Stimulated activated naive B cell treated with anti-CD40 and anti-IgM and Interleukin-4, amounts not matched to agents 10 μg/mL and 1 μg/mL and 100 μg/mL, for 72 hours (primary cell): ENCODE measurements around the gene ADAP2.
"Not testable (repeated sequence)": the region's sequence is repeated elsewhere in the genome, so short reads cannot be mapped to it uniquely, and the experiment has no call there.

Source experiments
- ATAC-seq, 2 donors: fragments of 150-1000 bp; cut with Tn5 transposase; replicated peaks; 2 replicates each; pipeline ENCODE4 v1.10.0; 2021; ENCODE audit warnings: moderate library complexity in 1 of 2
- DNase-seq: peaks from one replicate; pipeline ENCODE4 v3.0.0; 2021
- H3K27ac Mint-ChIP-seq: one replicate; pipeline ENCODE4 v1.8.0; 2022; ENCODE audit warnings: mild to moderate bottlenecking, mixed read lengths
- H3K27me3 Mint-ChIP-seq, 2 donors: one replicate each; pipeline ENCODE4 v1.8.0; 2022; ENCODE audit warnings: mixed read lengths in 2 of 2
- H3K36me3 Mint-ChIP-seq, 2 donors: one replicate each; pipeline ENCODE4 v1.8.0; 2022; ENCODE audit warnings: mixed read lengths in 2 of 2, mild to moderate bottlenecking in 1 of 2
- H3K4me1 Mint-ChIP-seq, 2 donors: one replicate each; pipeline ENCODE4 v1.8.0; 2022; ENCODE audit warnings: mixed read lengths in 2 of 2, mild to moderate bottlenecking in 1 of 2
- H3K4me3 Mint-ChIP-seq, 2 donors: one replicate each; pipeline ENCODE4 v1.8.0; 2022; ENCODE audit warnings: mild to moderate bottlenecking in 2 of 2, mixed read lengths in 2 of 2, moderate library complexity in 1 of 2
- H3K9me3 Mint-ChIP-seq, 2 donors: one replicate each; pipeline ENCODE4 v1.8.0; 2022; ENCODE audit warnings: mixed read lengths in 2 of 2, mild to moderate bottlenecking in 1 of 2

ADAP2 gene

DNA sequence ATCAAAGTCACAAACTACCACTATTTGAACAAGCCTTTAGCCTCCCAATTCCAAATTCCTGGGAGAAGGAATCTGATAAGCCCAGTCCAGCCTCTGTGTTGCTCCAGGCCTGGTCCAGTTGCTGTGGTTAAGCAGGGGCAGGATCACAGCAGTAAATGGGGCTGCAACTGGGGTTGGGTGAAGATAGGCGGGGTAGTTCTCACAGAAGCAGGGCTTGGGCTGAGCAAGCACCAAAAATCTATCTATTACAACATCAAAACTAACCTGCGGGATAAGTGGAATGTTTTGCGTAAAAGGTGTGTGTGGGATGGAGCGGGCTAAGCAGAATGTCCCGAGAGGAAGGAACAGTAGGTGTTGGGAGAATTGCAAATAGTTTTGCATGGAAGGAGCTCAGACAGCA, 26.1 kb downstream of the ADAP2 start:
- Mint-ChIP-seq H3K27me3 (no peaks in the 10 kb centered on the region), H3K36me3 (peaks cover 42 to 44% of the 10 kb centered on the region in 2 donors), H3K4me3 (no peak overlapping the region), H3K4me1 (peaks cover 17 to 43% of the 10 kb centered on the region in 2 donors), H3K27ac (no peak overlapping the region), H3K9me3 (no peaks in the 10 kb centered on the region)
- DNase-seq: no peak
- ATAC-seq: no peak

DNA sequence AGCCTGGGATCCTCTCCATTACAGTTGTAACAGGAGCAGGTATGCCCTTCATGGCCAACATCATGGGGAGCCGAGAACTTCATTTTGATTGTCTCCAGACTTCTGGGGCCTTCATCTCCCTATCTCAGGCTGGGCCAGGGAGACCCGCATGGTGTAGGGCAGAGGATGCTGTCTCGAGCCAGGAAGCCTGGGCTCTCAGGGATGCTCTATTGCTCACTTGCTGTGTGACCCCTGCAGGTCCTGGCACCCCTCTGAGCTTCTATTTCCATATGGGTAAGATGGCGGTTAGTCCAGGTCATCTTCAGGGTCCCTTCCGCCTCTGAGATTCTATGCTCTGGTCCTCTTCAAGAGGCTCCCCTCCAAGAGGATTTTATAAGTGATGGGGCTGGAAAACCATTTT, 28.4 kb downstream of the ADAP2 start:
- Mint-ChIP-seq H3K27ac (no peak overlapping the region), H3K4me3 (no peak overlapping the region), H3K4me1 (peaks cover 32 to 67% of the 10 kb centered on the region in 2 donors), H3K27me3 (no peaks in the 10 kb centered on the region), H3K9me3 (no peaks in the 10 kb centered on the region), H3K36me3 (peaks cover 34 to 39% of the 10 kb centered on the region in 2 donors)
- DNase-seq (no peak), ATAC-seq (no peak)

DNA sequence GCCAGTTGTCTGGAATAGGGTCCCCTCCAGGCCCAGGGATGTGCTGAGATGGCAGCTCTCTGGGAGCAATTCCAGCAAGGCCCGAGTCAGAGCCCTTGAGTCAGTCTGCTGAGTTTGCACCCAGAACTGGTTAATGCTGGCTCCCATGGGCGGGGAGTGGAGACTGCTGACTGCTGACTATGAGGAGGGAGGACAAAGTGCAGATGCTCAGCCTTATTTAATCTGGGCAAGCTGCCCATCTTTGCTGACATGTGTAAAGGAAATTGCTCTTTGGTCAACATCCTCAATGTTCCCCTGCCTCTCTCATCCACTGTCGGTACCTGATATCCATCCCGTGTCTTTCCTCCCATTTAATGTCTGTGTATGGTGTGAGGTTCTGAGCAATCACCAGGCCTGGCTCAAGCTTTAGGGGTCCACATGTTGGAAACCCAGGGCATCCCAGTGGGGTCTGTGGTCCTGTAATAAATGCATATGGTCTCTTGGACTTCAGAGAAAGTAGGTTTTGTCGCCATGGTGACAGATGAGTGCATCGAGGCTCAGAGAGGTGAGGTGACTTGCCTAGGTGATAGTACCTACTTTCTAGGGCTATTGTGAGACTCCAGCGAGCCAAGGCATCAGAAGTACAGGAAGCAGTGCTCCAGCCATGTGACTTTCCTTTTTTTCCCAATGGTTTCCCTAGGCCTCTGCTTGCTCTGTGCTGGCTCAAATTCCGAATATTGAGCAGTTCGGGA, 29.1 kb downstream of the ADAP2 start:
- H3K4me3 Mint-ChIP-seq: no peak overlapping the region
- ATAC-seq (no peak), DNase-seq (no peak)
- H3K9me3 Mint-ChIP-seq: no peaks in the 10 kb centered on the region
- H3K4me1 Mint-ChIP-seq: peaks cover 33 to 68% of the 10 kb centered on the region in 2 donors
- peak overlapping the region; percentile 31 for H3K27ac Mint-ChIP-seq
- H3K27me3 Mint-ChIP-seq: no peaks in the 10 kb centered on the region
- peaks cover 29 to 35% of the 10 kb centered on the region in 2 donors for H3K36me3 Mint-ChIP-seq

DNA sequence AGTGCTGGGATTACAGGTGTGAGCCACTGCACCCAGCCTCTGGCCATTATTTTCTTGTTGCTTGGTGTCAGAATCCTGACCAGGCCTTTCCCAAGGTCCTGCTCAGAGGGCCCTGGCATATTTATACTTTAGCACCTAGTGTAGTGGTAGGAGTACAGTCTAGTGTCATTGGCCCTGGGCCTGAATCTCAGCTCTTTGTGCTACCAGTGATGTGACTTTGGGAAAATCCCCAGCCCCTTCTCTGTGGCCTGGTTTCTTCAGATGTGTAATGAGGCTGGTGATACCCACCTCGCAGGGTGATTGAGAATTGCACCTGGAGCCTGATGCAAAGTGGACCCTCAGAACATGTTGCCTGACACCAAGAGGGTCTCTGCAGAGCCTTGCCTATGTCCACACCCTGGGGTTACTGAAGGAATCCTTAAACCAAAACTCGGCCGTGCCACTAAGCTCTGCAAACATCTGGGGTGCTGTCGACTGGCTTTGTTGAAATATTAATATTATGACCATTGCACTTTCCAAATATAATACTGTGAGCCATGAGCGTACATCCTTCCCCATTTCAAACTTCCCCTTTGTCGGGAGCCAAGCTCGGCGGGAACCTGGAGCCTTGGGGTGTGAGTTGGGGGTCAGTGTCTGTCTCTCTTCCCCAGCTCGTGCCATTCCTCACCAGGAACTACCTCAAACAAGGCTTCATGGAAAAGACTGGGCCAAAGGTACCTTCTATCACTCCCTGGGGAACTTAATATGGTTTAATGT, 31.1 kb downstream of the ADAP2 start:
- H3K27me3 Mint-ChIP-seq: no peaks in the 10 kb centered on the region
- H3K9me3 Mint-ChIP-seq: no peaks in the 10 kb centered on the region
- no peak overlapping the region for H3K27ac Mint-ChIP-seq
- DNase-seq: no peak
- peaks cover 45 to 83% of the 10 kb centered on the region in 2 donors for H3K4me1 Mint-ChIP-seq
- peak overlapping the region; percentile 9 to 13 for H3K4me3 Mint-ChIP-seq
- H3K36me3 Mint-ChIP-seq: peaks cover 38 to 45% of the 10 kb centered on the region in 2 donors
- peak; percentile 61 to 71 for ATAC-seq

DNA sequence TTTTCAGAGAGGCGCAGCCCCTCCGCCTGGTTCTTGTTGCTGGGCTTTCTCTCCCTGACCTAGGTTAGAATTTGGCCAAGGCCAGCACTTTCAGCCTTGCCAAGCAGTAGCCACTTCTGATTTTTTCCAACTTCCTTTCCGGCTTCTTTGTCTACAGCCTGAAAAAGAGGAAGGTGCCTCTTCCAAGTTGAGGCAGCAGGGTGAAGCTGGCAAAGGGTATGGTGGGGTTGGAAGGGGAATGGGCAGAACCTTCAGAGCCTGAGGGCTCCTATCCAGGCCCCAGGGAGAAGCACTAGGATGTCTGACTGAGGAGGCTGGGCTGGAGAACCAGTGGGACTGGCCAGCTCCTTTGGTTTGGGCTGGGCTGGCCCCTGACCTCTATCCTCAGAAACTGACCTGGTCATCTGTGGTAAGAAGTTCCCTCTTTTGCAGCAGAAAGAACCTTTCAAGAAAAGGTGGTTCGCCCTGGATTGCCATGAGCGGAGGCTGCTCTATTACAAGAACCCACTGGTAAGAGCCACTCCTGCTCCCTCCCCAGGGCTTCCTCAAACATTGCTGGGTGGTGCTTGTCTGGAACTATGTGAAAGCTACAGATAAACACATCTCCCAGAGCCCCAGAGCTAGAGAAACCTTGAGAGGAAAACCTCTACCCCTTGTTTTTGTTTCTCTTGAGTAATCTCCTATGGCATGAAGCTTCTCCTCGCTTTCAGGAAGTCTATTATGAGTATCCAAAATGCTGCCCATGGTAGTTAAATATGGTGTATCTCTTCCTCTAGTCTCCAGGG, 32.5 kb downstream of the ADAP2 start:
- Mint-ChIP-seq H3K27me3 (no peaks in the 10 kb centered on the region), H3K9me3 (no peaks in the 10 kb centered on the region), H3K4me1 (peaks cover 56 to 90% of the 10 kb centered on the region in 2 donors), H3K36me3 (peaks cover 41 to 51% of the 10 kb centered on the region in 2 donors), H3K27ac (no peak overlapping the region), H3K4me3 (no peak overlapping the region)
- DNase-seq (no peak), ATAC-seq (peak; percentile 30 to 32)

DNA sequence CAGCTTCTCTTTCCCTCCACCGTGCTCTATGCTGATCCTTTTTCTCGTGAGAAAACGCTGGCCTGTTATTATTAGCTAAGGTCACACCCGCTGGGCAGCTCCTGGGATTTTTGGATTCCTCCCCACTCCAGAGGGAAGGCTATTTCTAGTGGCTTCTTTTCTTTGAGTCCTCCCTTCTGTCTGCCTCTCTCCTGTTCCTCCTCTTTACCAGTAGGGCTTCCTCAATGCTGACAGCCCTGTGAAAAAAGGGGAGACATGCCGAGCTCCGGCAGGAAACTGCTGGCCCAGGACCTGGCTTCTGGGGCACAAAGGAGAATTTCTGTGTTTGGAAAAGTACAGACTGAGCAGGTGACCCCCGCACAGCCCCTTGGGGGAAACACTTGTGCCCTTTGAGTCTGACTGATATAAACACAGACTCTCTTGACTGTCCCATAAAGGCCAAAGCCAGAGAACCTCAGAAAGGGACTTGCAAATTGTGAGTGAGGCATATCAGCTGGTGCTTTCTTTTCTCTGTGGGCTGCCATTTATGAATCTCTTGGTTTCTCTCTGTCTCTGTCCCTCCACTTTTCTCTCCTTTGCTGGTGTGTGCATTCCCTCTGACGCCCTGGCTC, 35.1 kb downstream of the ADAP2 start:
- ATAC-seq (peak; percentile 15 to 51), DNase-seq (no peak)
- Mint-ChIP-seq H3K36me3 (peaks cover 32 to 37% of the 10 kb centered on the region in 2 donors), H3K4me1 (peaks cover 63 to 94% of the 10 kb centered on the region in 2 donors), H3K4me3 (peak overlapping the region; percentile 14 to 48), H3K27ac (peak overlapping the region; percentile 59), H3K9me3 (no peaks in the 10 kb centered on the region), H3K27me3 (no peaks in the 10 kb centered on the region)

DNA sequence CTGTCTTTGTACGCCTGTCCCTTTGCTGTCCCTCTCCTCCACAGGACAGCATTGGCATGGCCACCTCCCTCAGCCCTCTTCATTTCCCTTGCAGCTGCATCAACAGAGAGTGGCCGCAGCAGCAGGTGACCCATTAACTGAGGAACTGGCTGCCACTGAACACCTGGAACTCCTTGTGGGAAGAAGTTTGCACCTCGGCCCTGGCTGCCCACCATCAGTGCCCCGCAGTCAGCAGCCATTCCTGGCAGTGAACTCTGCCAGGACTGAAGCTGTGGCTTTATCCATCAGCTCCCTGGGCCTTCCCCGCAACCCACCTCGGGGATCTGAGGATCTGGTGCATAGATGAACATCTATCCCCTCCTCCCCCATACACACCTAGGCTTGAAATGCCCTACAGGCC, 36.0 kb downstream of the ADAP2 start:
- Mint-ChIP-seq H3K27me3 (no peaks in the 10 kb centered on the region), H3K4me3 (no peak overlapping the region), H3K36me3 (peaks cover 25 to 32% of the 10 kb centered on the region in 2 donors), H3K27ac (peak overlapping the region; percentile 81), H3K4me1 (peaks cover 60 to 94% of the 10 kb centered on the region in 2 donors), H3K9me3 (no peaks in the 10 kb centered on the region)
- DNase-seq (no peak), ATAC-seq (no peak)

DNA sequence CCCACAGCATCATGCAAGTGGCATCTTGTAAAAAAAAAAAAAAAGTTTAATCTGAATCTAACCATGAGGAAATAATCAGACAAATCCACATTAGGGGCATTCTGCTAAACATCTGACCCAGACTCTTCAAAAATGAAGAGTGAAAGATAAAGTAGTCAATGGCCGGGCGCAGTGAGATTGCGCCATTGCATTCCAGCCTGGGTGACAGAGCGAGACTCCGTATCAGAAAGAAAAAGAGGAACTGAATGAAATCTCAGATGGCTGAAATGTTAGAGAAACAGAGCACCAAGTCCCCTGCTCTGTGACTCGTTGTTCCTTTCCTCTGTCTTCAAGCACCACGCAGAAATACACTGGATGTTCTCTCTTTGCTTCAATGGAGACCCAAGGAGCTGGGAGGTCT, 36.4 kb downstream of the ADAP2 start:
- H3K4me3 Mint-ChIP-seq: peak overlapping the region; percentile 30 to 62
- DNase-seq (no peak), ATAC-seq (peak; percentile 78 to 79)
- peaks cover 25 to 30% of the 10 kb centered on the region in 2 donors for H3K36me3 Mint-ChIP-seq
- peak overlapping the region; percentile 81 for H3K27ac Mint-ChIP-seq
- H3K4me1 Mint-ChIP-seq: peaks cover 56 to 94% of the 10 kb centered on the region in 2 donors
- H3K9me3 Mint-ChIP-seq: no peaks in the 10 kb centered on the region
- H3K27me3 Mint-ChIP-seq: no peaks in the 10 kb centered on the region

DNA sequence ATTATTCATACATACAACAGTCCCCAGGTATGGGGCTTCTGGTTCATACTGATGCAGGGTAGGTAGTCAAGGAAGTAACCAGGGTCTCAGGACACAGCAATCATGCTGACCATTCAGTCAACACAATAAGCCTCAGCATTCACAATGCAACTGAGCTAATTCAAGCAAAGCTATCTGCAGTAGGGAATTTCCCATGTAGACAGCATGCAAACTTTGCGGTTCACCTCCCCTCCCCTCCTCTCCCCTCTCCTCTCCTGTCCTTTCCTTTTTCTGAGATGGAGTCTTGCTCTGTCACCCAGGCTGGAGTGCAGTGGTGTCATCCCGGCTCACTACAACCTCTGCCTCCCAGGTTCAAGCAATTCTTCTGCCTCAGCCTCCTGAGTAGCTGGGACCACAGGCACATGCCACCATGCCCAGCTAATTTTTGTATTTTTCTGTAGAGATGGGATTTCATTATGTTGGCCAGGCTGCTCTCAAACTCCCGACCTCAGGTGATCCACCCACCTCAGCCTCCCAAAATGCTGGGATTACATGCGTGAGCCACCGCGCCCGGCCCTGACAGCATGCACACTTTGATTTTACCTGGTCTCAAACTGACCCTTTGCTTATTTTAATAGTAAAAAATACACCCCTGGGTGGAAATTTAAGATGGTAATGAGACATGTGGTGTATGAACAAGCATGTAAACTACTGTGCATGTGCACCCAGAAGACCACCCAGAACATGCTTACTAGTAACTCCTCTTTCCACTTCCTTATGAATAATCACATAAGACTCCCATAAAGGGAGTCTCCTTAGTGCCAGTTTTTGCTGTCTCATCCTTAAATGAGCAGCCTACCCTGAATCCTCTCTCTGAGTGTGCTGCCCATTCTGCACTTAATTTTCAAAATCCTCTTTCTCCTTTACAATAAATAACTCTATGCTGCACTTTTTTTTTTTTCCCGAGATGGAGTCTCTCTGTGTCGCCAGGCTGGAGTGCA, 39.8 kb downstream of the ADAP2 start:
- H3K27ac Mint-ChIP-seq: no peak overlapping the region
- H3K9me3 Mint-ChIP-seq: no peaks in the 10 kb centered on the region
- H3K36me3 Mint-ChIP-seq: peaks cover 17 to 20% of the 10 kb centered on the region in 2 donors
- peak; percentile 44 for DNase-seq
- no peaks in the 10 kb centered on the region for H3K27me3 Mint-ChIP-seq
- ATAC-seq: peak; percentile 80 to 82
- H3K4me1 Mint-ChIP-seq: peaks cover 40 to 67% of the 10 kb centered on the region in 2 donors
- H3K4me3 Mint-ChIP-seq: peak overlapping the region; percentile 48 to 74

DNA sequence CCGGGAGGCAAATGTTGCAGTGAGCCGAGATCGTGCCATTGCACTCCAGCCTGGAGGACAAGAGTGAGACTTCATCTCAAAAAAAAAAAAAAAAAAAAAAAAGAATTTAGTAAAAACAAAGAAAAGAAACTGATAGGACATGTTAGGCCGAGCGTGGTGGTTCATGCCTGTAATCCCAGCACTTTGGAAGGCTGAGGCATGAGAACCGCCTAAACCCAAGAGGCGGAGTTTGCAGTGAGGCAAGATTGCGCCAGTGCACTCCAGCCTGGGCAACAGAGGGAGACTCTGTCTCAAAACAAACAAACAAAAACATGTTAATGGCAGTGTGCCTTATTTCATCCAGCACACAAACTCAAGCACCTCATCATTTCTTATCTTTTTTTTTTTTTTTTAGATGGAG, 42.6 kb downstream of the ADAP2 start:
- not testable (repeated sequence) for H3K4me3 Mint-ChIP-seq, ATAC-seq, H3K9me3 Mint-ChIP-seq, DNase-seq, H3K36me3 Mint-ChIP-seq, H3K27ac Mint-ChIP-seq, H3K27me3 Mint-ChIP-seq
- peaks cover 26 to 53% of the 10 kb centered on the region in 2 donors for H3K4me1 Mint-ChIP-seq

DNA sequence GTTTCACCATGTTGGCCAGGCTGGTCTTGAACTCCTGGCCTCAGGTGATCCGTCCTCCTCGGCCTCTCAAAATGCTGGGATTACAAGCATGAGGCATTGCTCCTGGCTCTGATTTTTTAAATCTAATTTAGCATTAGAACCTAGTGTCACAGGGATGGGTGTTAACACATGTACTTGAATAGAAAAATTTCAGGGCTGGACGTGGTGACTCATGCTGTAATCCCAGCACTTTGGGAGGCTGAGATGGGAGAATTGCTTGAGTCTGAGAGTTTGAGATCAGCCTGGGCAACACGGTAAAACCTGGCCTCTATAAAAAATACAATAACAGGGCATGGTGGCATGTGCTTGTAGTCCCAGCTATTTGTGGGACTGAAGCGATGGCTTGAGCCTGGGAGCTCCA, 43.1 kb downstream of the ADAP2 start:
- Mint-ChIP-seq H3K27ac (no peak overlapping the region), H3K4me3 (no peak overlapping the region), H3K36me3 (no peaks in the 10 kb centered on the region), H3K9me3 (no peaks in the 10 kb centered on the region), H3K27me3 (no peaks in the 10 kb centered on the region), H3K4me1 (peaks cover 26 to 53% of the 10 kb centered on the region in 2 donors)
- no peak for ATAC-seq
- DNase-seq: no peak

DNA sequence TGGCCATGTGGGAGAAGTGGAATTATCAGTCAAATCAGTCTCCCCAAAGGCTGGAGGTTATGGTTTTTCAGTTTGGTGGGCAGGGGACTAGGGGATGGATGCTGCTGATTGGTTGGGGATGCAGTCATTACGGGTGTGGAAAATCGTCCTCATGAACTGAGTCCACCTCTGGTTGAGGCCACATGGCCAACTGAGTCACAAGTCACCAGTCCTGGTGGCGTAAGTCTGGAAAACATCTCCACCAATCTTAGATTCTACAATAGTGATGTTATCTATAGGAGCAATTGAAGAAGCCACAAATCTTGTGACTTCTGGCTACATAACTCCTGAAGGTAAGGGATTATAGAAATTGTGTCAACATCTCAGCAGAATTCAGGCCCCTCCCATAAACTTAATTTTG, 43.9 kb downstream of the ADAP2 start:
- no peaks in the 10 kb centered on the region for H3K9me3 Mint-ChIP-seq
- H3K27me3 Mint-ChIP-seq: no peaks in the 10 kb centered on the region
- DNase-seq (no peak), ATAC-seq (no peak)
- no peak overlapping the region for H3K4me3 Mint-ChIP-seq
- no peaks in the 10 kb centered on the region for H3K36me3 Mint-ChIP-seq
- H3K4me1 Mint-ChIP-seq: peaks cover 28 to 53% of the 10 kb centered on the region in 2 donors
- no peak overlapping the region for H3K27ac Mint-ChIP-seq

DNA sequence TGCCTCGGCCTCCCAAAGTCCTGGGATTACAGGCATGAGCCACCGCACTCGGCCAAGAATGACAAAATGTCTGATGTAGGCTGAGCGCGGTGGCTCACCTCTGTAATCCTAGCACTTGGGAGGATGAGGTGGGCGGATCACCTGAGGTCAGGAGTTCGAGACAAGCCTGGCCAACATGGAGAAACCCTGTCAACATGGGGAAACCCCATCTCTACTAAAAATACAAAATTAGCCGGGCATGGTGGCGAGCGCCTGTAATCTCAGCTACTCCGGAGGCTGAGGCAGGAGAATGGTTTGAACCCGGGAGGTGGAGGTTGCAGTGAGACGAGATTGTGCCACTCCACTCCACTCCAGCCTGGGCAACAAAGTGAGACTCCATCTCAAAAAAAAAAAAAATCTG, 46.2 kb downstream of the ADAP2 start:
- Mint-ChIP-seq H3K4me3 (peak overlapping the region; percentile 72 to 76), H3K36me3 (peaks cover 6 to 13% of the 10 kb centered on the region in 2 donors), H3K4me1 (peaks cover 24 to 49% of the 10 kb centered on the region in 2 donors)
- DNase-seq, H3K27me3 Mint-ChIP-seq, H3K27ac Mint-ChIP-seq, H3K9me3 Mint-ChIP-seq: not testable (repeated sequence)
- peak; percentile 4 to 5 for ATAC-seq
